ENCODE results near the gene RBFOX2.

RBFOX2 gene

GRCh38 chr22:35837101-35837727, 191.4 kb downstream of the RBFOX2 start:
- H3K9me3 ChIP-seq (ENCODE audit: low read length) = no peaks in the 10 kb centered on the region
- peaks cover 13% of the 10 kb centered on the region for H3K36me3 ChIP-seq (ENCODE audit: insufficient read depth, low read length)
- peak overlapping the region; percentile 84 for H3K27ac ChIP-seq (ENCODE audit: low read depth, low read length, poor library complexity, severe bottlenecking)
- peaks cover 95% of the 10 kb centered on the region for H3K4me1 ChIP-seq (ENCODE audit: insufficient read depth, low read length, severe bottlenecking)
- H3K9ac ChIP-seq (ENCODE audit: low read length) = peak overlapping the region; percentile 63
- no peaks in the 10 kb centered on the region for H3K27me3 ChIP-seq (ENCODE audit: insufficient read depth, low read length)
- TF ChIP-seq CTCF (IDR thresholded peaks at IDR 0.05; ENCODE audit: low read length) (no peak), EZH2 (IDR thresholded peaks at IDR 0.05; ENCODE audit: borderline replicate concordance, low read length) (no peak)
- no peaks in the 10 kb centered on the region for H4K20me1 ChIP-seq (ENCODE audit: insufficient read depth, low read length)
- H2AFZ ChIP-seq (ENCODE audit: low read length) = no peak overlapping the region
- H3F3A ChIP-seq (ENCODE audit: insufficient read depth, low read length) = peaks cover 7% of the 10 kb centered on the region
- H3K79me2 ChIP-seq (ENCODE audit: insufficient read depth, low read length) = peaks cover 77% of the 10 kb centered on the region
- no peaks in the 10 kb centered on the region for H3K9me2 ChIP-seq (ENCODE audit: low read depth, low read length)
- H3K4me3 ChIP-seq (ENCODE audit: low read depth, low read length, poor library complexity, severe bottlenecking) = peak overlapping the region; percentile 80
- H3K4me2 ChIP-seq (ENCODE audit: low read length) = peak overlapping the region; percentile 89

- Histone ChIP-seq H3K4me3 (ENCODE audit: low read depth, low read length, poor library complexity, severe bottlenecking) (peak overlapping the region; percentile 80), H2AFZ (ENCODE audit: low read length) (no peak overlapping the region)
Measured at GRCh38 chr22:35835998-35836691, 192.5 kb downstream of the RBFOX2 start.

GRCh38 chr22:35835267-35835997, 193.2 kb downstream of the RBFOX2 start:
- peaks cover 16% of the 10 kb centered on the region for H3K36me3 ChIP-seq (ENCODE audit: insufficient read depth, low read length)
- TF ChIP-seq CTCF (IDR thresholded peaks at IDR 0.05; ENCODE audit: low read length) (no peak), EZH2 (IDR thresholded peaks at IDR 0.05; ENCODE audit: borderline replicate concordance, low read length) (no peak)
- peak overlapping the region; percentile 80 for H3K4me3 ChIP-seq (ENCODE audit: low read depth, low read length, poor library complexity, severe bottlenecking)
- no peaks in the 10 kb centered on the region for H3K27me3 ChIP-seq (ENCODE audit: insufficient read depth, low read length)
- peak overlapping the region; percentile 63 for H3K9ac ChIP-seq (ENCODE audit: low read length)
- no peaks in the 10 kb centered on the region for H3K9me2 ChIP-seq (ENCODE audit: low read depth, low read length)
- H3K9me3 ChIP-seq (ENCODE audit: low read length) = no peaks in the 10 kb centered on the region
- H2AFZ ChIP-seq (ENCODE audit: low read length) = no peak overlapping the region
- peaks cover 87% of the 10 kb centered on the region for H3K4me1 ChIP-seq (ENCODE audit: insufficient read depth, low read length, severe bottlenecking)
- peak overlapping the region; percentile 84 for H3K27ac ChIP-seq (ENCODE audit: low read depth, low read length, poor library complexity, severe bottlenecking)
- no peaks in the 10 kb centered on the region for H3F3A ChIP-seq (ENCODE audit: insufficient read depth, low read length)
- no peaks in the 10 kb centered on the region for H4K20me1 ChIP-seq (ENCODE audit: insufficient read depth, low read length)
- H3K4me2 ChIP-seq (ENCODE audit: low read length) = peak overlapping the region; percentile 89
- H3K79me2 ChIP-seq (ENCODE audit: insufficient read depth, low read length) = peaks cover 89% of the 10 kb centered on the region

More at GRCh38 chr22:35835998-35836691, 192.5 kb downstream of the RBFOX2 start:
- Histone ChIP-seq H3F3A (ENCODE audit: insufficient read depth, low read length) (peaks cover 4% of the 10 kb centered on the region), H3K36me3 (ENCODE audit: insufficient read depth, low read length) (peaks cover 16% of the 10 kb centered on the region), H3K9me2 (ENCODE audit: low read depth, low read length) (no peaks in the 10 kb centered on the region), H3K9ac (ENCODE audit: low read length) (peak overlapping the region; percentile 63), H3K27me3 (ENCODE audit: insufficient read depth, low read length) (no peaks in the 10 kb centered on the region), H3K9me3 (ENCODE audit: low read length) (no peaks in the 10 kb centered on the region), H4K20me1 (ENCODE audit: insufficient read depth, low read length) (no peaks in the 10 kb centered on the region), H3K4me2 (ENCODE audit: low read length) (peak overlapping the region; percentile 89), H3K79me2 (ENCODE audit: insufficient read depth, low read length) (peaks cover 84% of the 10 kb centered on the region), H3K27ac (ENCODE audit: low read depth, low read length, poor library complexity, severe bottlenecking) (peak overlapping the region; percentile 84), H3K4me1 (ENCODE audit: insufficient read depth, low read length, severe bottlenecking) (peaks cover 88% of the 10 kb centered on the region)
- TF ChIP-seq CTCF (IDR thresholded peaks at IDR 0.05; ENCODE audit: low read length) (no peak), EZH2 (IDR thresholded peaks at IDR 0.05; ENCODE audit: borderline replicate concordance, low read length) (no peak)

Data from OCI-LY1 (cell line).